Measurements from ENCODE around the gene SERPINA5. TPM values are rescaled to one million over a fixed set of nuclear protein-coding genes. Genes with fewer than 3 reads are reported as not detected.

The SERPINA5 gene
- total and polyA plus RNA-seq, 10 donors, result 11.5 to 216 (median 135) TPM

GRCh38 chr14:94571950-94572349 lies 9.3 kb upstream of the SERPINA5 start:
- Histone ChIP-seq H3K4me1 (peaks cover 0 to 28% (median 2%) of the 10 kb centered on the region in 6 donors), H3K4me3 (no peak overlapping the region), H3K27me3 (replicated peaks in 1 of 7) (no peaks in the 10 kb centered on the region), H3K36me3 (no peaks in the 10 kb centered on the region), H3K27ac (peak overlapping the region in 6 of 8 donors; percentile 56 to 85 (median 69)), H3K9me3 (no peaks in the 10 kb centered on the region)
- DNase-seq, result no peak
- TF ChIP-seq CTCF (IDR thresholded peaks at IDR 0.05 in 8 of 11, conservative IDR thresholded peaks at IDR 0.05 in 3 of 11), result no peak
- no peak for TF ChIP-seq POLR2A (IDR thresholded peaks at IDR 0.05)
- 60 to 73% (median 65%) methylated on average over 6 of the region's 6 CpGs for WGBS, 5 donors
- intact Hi-C loops (cut with DNase I; ENCODE audit: low total_unique reads), result no loop called here

GRCh38 chr14:94572637-94573303 lies 8.5 kb upstream of the SERPINA5 start:
- H3K9me3 ChIP-seq, result no peaks in the 10 kb centered on the region
- TF ChIP-seq POLR2AphosphoS5 (IDR thresholded peaks at IDR 0.05), result no peak
- no peak for TF ChIP-seq CTCF (IDR thresholded peaks at IDR 0.05 in 8 of 11, conservative IDR thresholded peaks at IDR 0.05 in 3 of 11)
- no peak for TF ChIP-seq POLR2A (IDR thresholded peaks at IDR 0.05)
- no peaks in the 10 kb centered on the region for H3K36me3 ChIP-seq
- H3K27me3 ChIP-seq (replicated peaks in 1 of 7), result no peaks in the 10 kb centered on the region
- WGBS, 5 donors, result 74 to 89% (median 77%) methylated on average over 7 of the region's 7 CpGs
- peaks cover 0 to 28% (median 2%) of the 10 kb centered on the region in 6 donors for H3K4me1 ChIP-seq
- H3K4me3 ChIP-seq, result no peak overlapping the region
- DNase-seq, result no peak
- H3K27ac ChIP-seq, result peak overlapping the region in 5 of 8 donors; percentile 56 to 85 (median 73)
- intact Hi-C loops (cut with DNase I; ENCODE audit: low total_unique reads), result no loop called here

- no peaks in the 10 kb centered on the region for H3K9me3 ChIP-seq
- no peak overlapping the region for H3K27ac ChIP-seq
- 83 to 88% (median 85%) methylated on average over 6 of the region's 6 CpGs for WGBS, 5 donors
- peaks cover 0 to 28% (median 2%) of the 10 kb centered on the region in 6 donors for H3K4me1 ChIP-seq
- no peak for DNase-seq
- no peaks in the 10 kb centered on the region for H3K27me3 ChIP-seq (replicated peaks in 1 of 7)
- no peak overlapping the region for H3K4me3 ChIP-seq
- no peak for TF ChIP-seq POLR2AphosphoS5 (IDR thresholded peaks at IDR 0.05)
- no peak for TF ChIP-seq CTCF (IDR thresholded peaks at IDR 0.05 in 8 of 11, conservative IDR thresholded peaks at IDR 0.05 in 3 of 11)
- TF ChIP-seq POLR2A (IDR thresholded peaks at IDR 0.05), result no peak
- no peaks in the 10 kb centered on the region for H3K36me3 ChIP-seq
- intact Hi-C loops (cut with DNase I; ENCODE audit: low total_unique reads), result no loop called here
These were observed 7.5 kb upstream of the SERPINA5 start for GRCh38 chr14:94573475-94574277.

- H3K27ac ChIP-seq, result no peak overlapping the region
- H3K4me3 ChIP-seq, result no peak overlapping the region
- DNase-seq, result no peak
- no peaks in the 10 kb centered on the region for H3K9me3 ChIP-seq
- WGBS, 5 donors, result 72 to 92% (median 75%) methylated on average over 3 of the region's 3 CpGs
- TF ChIP-seq CTCF (IDR thresholded peaks at IDR 0.05 in 8 of 11, conservative IDR thresholded peaks at IDR 0.05 in 3 of 11), result no peak
- peaks cover 0 to 28% (median 2%) of the 10 kb centered on the region in 6 donors for H3K4me1 ChIP-seq
- intact Hi-C loops (cut with DNase I; ENCODE audit: low total_unique reads), result no loop called here
- no peaks in the 10 kb centered on the region for H3K36me3 ChIP-seq
- no peaks in the 10 kb centered on the region for H3K27me3 ChIP-seq (replicated peaks in 1 of 7)
These were observed 6.9 kb upstream of the SERPINA5 start for GRCh38 chr14:94574336-94574735.
